Left ventricle myocardium inferior (tissue), 1 donor: ENCODE data around the gene SUMO2. TPM values are rescaled to one million over a fixed set of nuclear protein-coding genes. Genes with fewer than 3 reads are reported as not detected.
"Not testable (repeated sequence)": the region's sequence is repeated elsewhere in the genome, so short reads cannot be mapped to it uniquely, and the experiment has no call there.

Experiments
- DNase-seq: peaks from one replicate; pipeline ENCODE4 v3.0.0-alpha.2; 2020
- H3K27ac ChIP-seq: fragments of 200-600 bp; replicated peaks from 2 replicates; pipeline ENCODE4 v1.8.0; 2021
- H3K27me3 ChIP-seq: fragments of 200-600 bp; 2 replicates; pipeline ENCODE4 v1.8.0; 2021; ENCODE audit warnings: low read depth
- H3K36me3 ChIP-seq: fragments of 200-600 bp; 2 replicates; pipeline ENCODE4 v1.8.0; 2021
- H3K4me1 ChIP-seq: fragments of 200-600 bp; 2 replicates; pipeline ENCODE4 v1.8.0; 2021
- H3K4me3 ChIP-seq: fragments of 200-600 bp; 2 replicates; pipeline ENCODE4 v1.8.0; 2021; ENCODE audit warnings: mild to moderate bottlenecking, moderate library complexity
- H3K9me3 ChIP-seq: fragments of 200-600 bp; replicated peaks from 2 replicates; pipeline ENCODE4 v1.8.0; 2021
- CTCF ChIP-seq: fragments of 200-600 bp; IDR thresholded peaks from 2 replicates; pipeline ENCODE4 v1.8.0; 2021; ENCODE audit warnings: antibody characterized with exemption, mild to moderate bottlenecking, borderline replicate concordance
- intact Hi-C: fragments of 100-400 bp; cut with micrococcal nuclease; formaldehyde crosslinking; loops from one replicate; pipeline ENCODE4 v1.11.0; 2022
- total RNA-seq: library from RNA; stranded (reverse); fragmentation: NEBNext Ultra II Directional; extraction: Animal tissue kit (Norgen Biotek cat#: 25700); gene quantifications from one replicate; pipeline ENCODE4 v1.2.1, GENCODE V29; 2021
- donor health status: DM: no; HTN: yes; CAD: no; lungs with severe emphysema.

SUMO2 gene
- total RNA-seq, 1 donor from 2014 or later, result 183 TPM

GRCh38 chr17:75131278-75132017, 51.3 kb downstream of the SUMO2 start, which contains the start of gene NT5C:
TSS of gene NT5C (minus strand) at chr17:75131742. CDS start at chr17:75131707, 35 bp downstream.
- no peaks in the 10 kb centered on the region for H3K9me3 ChIP-seq
- peak within 1 kb of the TSS; percentile 81 for H3K4me3 ChIP-seq
- H3K4me1 ChIP-seq, result peaks cover 23% of the 10 kb centered on the region
- peak; percentile 85 for DNase-seq
- intact Hi-C loops, result no loop called here
- H3K27me3 ChIP-seq, result no peaks in the 10 kb centered on the region
- peak; percentile 80 for TF ChIP-seq CTCF
- H3K36me3 ChIP-seq, result peaks cover 9% of the 10 kb centered on the region
- peak within 1 kb of the TSS; percentile 92 for H3K27ac ChIP-seq

- peak; percentile 42 for TF ChIP-seq CTCF
Observed at GRCh38 chr17:75130632-75131277, 52.0 kb downstream of the SUMO2 start.

GRCh38 chr17:75130059-75130631, 52.6 kb downstream of the SUMO2 start:
- no peak for DNase-seq
- intact Hi-C loops, result no loop called here

More at GRCh38 chr17:75130632-75131277, 52.0 kb downstream of the SUMO2 start:
- no peaks in the 10 kb centered on the region for H3K27me3 ChIP-seq
- intact Hi-C loops, result no loop called here
- no peaks in the 10 kb centered on the region for H3K9me3 ChIP-seq
- DNase-seq, result peak; percentile 45
- peaks cover 9% of the 10 kb centered on the region for H3K36me3 ChIP-seq
- H3K27ac ChIP-seq, result peak overlapping the region; percentile 92
- peaks cover 26% of the 10 kb centered on the region for H3K4me1 ChIP-seq
- H3K4me3 ChIP-seq, result peak overlapping the region; percentile 81

GRCh38 chr17:75129576-75129975, 53.2 kb downstream of the SUMO2 start:
- peaks cover 34% of the 10 kb centered on the region for H3K4me1 ChIP-seq
- TF ChIP-seq CTCF, result no peak
- no peak for DNase-seq
- H3K36me3 ChIP-seq, result peaks cover 9% of the 10 kb centered on the region
- H3K27me3 ChIP-seq, result no peaks in the 10 kb centered on the region
- no peak overlapping the region for H3K4me3 ChIP-seq
- no peak overlapping the region for H3K27ac ChIP-seq
- no peaks in the 10 kb centered on the region for H3K9me3 ChIP-seq
- intact Hi-C loops, result no loop called here

More at GRCh38 chr17:75130059-75130631, 52.6 kb downstream of the SUMO2 start:
- peak overlapping the region; percentile 92 for H3K27ac ChIP-seq
- no peaks in the 10 kb centered on the region for H3K27me3 ChIP-seq
- H3K4me3 ChIP-seq, result peak overlapping the region; percentile 81
- no peaks in the 10 kb centered on the region for H3K9me3 ChIP-seq
- H3K36me3 ChIP-seq, result peaks cover 9% of the 10 kb centered on the region
- peaks cover 28% of the 10 kb centered on the region for H3K4me1 ChIP-seq
- TF ChIP-seq CTCF, result no peak

- H3K4me1 ChIP-seq, result peaks cover 40% of the 10 kb centered on the region
- intact Hi-C loops, result no loop called here
- DNase-seq, result no peak
- H3K27me3 ChIP-seq, result no peaks in the 10 kb centered on the region
- no peak for TF ChIP-seq CTCF
- no peak overlapping the region for H3K4me3 ChIP-seq
- peaks cover 9% of the 10 kb centered on the region for H3K36me3 ChIP-seq
- H3K9me3 ChIP-seq, result no peaks in the 10 kb centered on the region
- no peak overlapping the region for H3K27ac ChIP-seq
Observed at GRCh38 chr17:75128694-75129505, 53.9 kb downstream of the SUMO2 start.

- DNase-seq, H3K36me3 ChIP-seq, H3K4me3 ChIP-seq, H3K9me3 ChIP-seq, H3K27ac ChIP-seq, intact Hi-C loops, H3K27me3 ChIP-seq: not testable (repeated sequence)
- peaks cover 43% of the 10 kb centered on the region for H3K4me1 ChIP-seq
Observed at GRCh38 chr17:75127936-75128335, 54.8 kb downstream of the SUMO2 start.
